Smooth muscle cell (in vitro differentiated cells): ENCODE results near the gene CDY1. TPM values are rescaled to one million over a fixed set of nuclear protein-coding genes. Genes with fewer than 3 reads are reported as not detected.
"Not testable (repeated sequence)": the region's sequence is repeated elsewhere in the genome, so short reads cannot be mapped to it uniquely, and the experiment has no call there.

Experiments used
- DNase-seq: peaks from one replicate; lab custom pipeline; 2025; ENCODE audit not compliant: unreplicated experiment; lab: John Stamatoyannopoulos, UW
- H2AFZ ChIP-seq: fragments of 200-600 bp; sonication (generic); 2 replicates; pipeline ENCODE4 v1.6.0; 2016; ENCODE audit warnings: antibody characterized with exemption, low read depth, mild to moderate bottlenecking
- H3F3A ChIP-seq: fragments of 200-600 bp; sonication (generic); 2 replicates; pipeline ENCODE4 v1.6.0; 2017; ENCODE audit warnings: antibody characterized with exemption, low read depth
- H3K27ac ChIP-seq: fragments of 200-600 bp; sonication (generic); 2 replicates; pipeline ENCODE4 v1.5.1; 2016; ENCODE audit warnings: low read depth, mild to moderate bottlenecking
- H3K27me3 ChIP-seq: fragments of 200-600 bp; sonication (generic); 2 replicates; pipeline ENCODE4 v1.6.1; 2016; ENCODE audit warnings: low read depth, mild to moderate bottlenecking
- H3K36me3 ChIP-seq: fragments of 200-600 bp; sonication (generic); 2 replicates; pipeline ENCODE4 v1.5.1; 2016; ENCODE audit warnings: low read depth
- H3K4me1 ChIP-seq: fragments of 200-600 bp; sonication (generic); 2 replicates; pipeline ENCODE4 v1.5.1; 2016; ENCODE audit warnings: low read depth
- H3K4me2 ChIP-seq: fragments of 200-600 bp; sonication (generic); 2 replicates; pipeline ENCODE4 v1.6.0; 2016; ENCODE audit warnings: mild to moderate bottlenecking
- H3K4me3 ChIP-seq: fragments of 200-600 bp; sonication (generic); 2 replicates; pipeline ENCODE4 v1.5.1; 2016; ENCODE audit warnings: mild to moderate bottlenecking
- H3K79me2 ChIP-seq: fragments of 200-600 bp; sonication (generic); 2 replicates; pipeline ENCODE4 v1.6.0; 2016; ENCODE audit warnings: low read depth, mild to moderate bottlenecking
- H3K9ac ChIP-seq: fragments of 200-600 bp; sonication (generic); 2 replicates; pipeline ENCODE4 v1.6.0; 2016; ENCODE audit warnings: low read depth
- H3K9me3 ChIP-seq: fragments of 200-600 bp; sonication (generic); replicated peaks from 2 replicates; pipeline ENCODE4 v1.5.1; 2016; ENCODE audit warnings: low read depth
- H4K20me1 ChIP-seq: fragments of 200-600 bp; sonication (generic); 2 replicates; pipeline ENCODE4 v1.6.0; 2016; ENCODE audit warnings: low read depth
- WGBS: methylation state at CpG from one replicate; pipeline ENCODE4 v1.1.7; 2016; ENCODE audit warnings: low lambda C conversion rate; 5-methylcytosine and 5-hydroxymethylcytosine counted together
- polyA plus RNA-seq: library from polyadenylated mRNA; unstranded; fragments of >200 nt; fragmentation: Nextera tagmentation; extraction: Ambion mirVana; gene quantifications from 2 replicates; pipeline ENCODE4 v1.2.1, GENCODE V29; 2016
- total RNA-seq: library from RNA; depleted of rRNA; stranded (reverse); fragments of >200 nt; gene quantifications from 2 replicates; pipeline ENCODE4 v1.2.3, GENCODE V29; 2014

Gene CDY1, protein sequence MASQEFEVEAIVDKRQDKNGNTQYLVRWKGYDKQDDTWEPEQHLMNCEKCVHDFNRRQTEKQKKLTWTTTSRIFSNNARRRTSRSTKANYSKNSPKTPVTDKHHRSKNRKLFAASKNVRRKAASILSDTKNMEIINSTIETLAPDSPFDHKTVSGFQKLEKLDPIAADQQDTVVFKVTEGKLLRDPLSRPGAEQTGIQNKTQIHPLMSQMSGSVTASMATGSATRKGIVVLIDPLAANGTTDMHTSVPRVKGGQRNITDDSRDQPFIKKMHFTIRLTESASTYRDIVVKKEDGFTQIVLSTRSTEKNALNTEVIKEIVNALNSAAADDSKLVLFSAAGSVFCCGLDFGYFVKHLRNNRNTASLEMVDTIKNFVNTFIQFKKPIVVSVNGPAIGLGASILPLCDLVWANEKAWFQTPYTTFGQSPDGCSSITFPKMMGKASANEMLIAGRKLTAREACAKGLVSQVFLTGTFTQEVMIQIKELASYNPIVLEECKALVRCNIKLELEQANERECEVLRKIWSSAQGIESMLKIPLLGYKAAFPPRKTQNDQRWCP
- not detected in 2 replicates for total RNA-seq
- not detected in 2 replicates for polyA plus RNA-seq

DNA sequence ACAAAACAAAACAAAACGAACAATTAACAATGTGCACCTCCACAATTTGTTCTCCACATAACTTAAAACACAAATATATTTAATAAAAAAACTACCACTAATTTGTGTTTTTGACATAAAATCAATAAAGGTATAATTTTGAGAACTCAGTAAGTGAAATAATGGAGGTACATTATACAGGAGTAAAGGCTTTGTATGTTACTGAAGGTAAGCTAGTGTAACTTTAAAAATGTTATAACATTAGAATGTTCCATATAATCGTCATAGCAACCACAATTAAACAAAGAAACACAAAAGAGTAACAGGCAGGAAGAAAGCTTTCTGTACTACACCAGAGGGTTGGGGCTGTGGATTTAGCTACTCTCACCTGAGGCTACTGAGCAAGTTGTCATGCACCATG is at the start of gene CDY1:
CDY1 (plus strand) TSS at position 301 of the 400 bp plus-strand sequence. CDS start 326 bp downstream, outside the sequence.
- H4K20me1 ChIP-seq, H3K9ac ChIP-seq, H3K4me2 ChIP-seq, H3F3A ChIP-seq, H3K36me3 ChIP-seq, H3K27ac ChIP-seq, DNase-seq, H3K9me3 ChIP-seq, H2AFZ ChIP-seq, H3K4me1 ChIP-seq, H3K27me3 ChIP-seq, H3K79me2 ChIP-seq, H3K4me3 ChIP-seq: not testable (repeated sequence)
- WGBS: no CpG with 5 or more reads among the region's 2 CpGs

DNA sequence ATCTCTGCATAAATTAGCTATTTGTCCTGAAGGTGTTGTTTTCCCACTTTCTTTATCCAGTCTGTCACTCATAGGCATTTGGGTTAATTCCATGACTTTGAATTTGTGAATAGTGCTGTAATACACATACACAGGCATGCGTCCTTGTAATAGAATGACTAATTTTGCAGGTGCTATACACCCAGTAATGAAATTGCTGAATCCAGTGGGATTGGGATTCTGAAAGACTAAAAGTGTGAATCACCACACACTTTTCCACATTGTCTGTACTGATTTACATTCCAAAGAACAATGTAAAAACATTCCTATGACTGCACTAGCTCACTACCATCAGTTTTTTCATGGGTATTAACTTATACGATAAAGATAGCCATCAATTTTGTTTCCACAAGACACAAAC is 28.6 kb upstream of the CDY1 start:
- not testable (repeated sequence) for H3K27me3 ChIP-seq, H3K9ac ChIP-seq, H3K9me3 ChIP-seq, H3K4me2 ChIP-seq, DNase-seq, H4K20me1 ChIP-seq, H3K4me3 ChIP-seq, H3F3A ChIP-seq, H3K4me1 ChIP-seq, H3K79me2 ChIP-seq, H3K27ac ChIP-seq, H2AFZ ChIP-seq, H3K36me3 ChIP-seq
- no CpG with 5 or more reads among the region's 2 CpGs for WGBS

DNA sequence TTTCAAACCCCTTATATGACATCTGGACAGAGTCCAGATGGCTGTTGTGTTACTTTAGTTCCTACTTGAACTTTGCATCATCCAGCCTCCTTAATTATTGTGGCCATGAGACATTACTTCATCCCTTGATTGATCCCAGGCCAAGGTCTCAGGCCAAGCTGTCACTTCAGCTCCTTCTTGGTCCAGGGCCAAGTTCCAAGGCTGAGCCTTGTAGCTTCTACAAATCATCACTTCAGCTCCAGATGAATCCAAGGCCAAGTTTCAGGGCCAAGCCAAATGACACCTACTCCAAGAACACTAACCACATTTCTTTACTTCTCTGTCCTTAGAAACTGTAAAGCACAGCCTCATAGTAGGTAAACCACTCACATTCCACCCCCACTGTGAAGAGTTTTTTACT is 1.7 kb upstream of the CDY1 start:
- not testable (repeated sequence) for H3K36me3 ChIP-seq, H3K9me3 ChIP-seq, H3K4me3 ChIP-seq, H3K4me2 ChIP-seq, H3K27me3 ChIP-seq, H3K79me2 ChIP-seq, H3K4me1 ChIP-seq, H2AFZ ChIP-seq, H3F3A ChIP-seq, H3K9ac ChIP-seq, DNase-seq, H3K27ac ChIP-seq, H4K20me1 ChIP-seq

DNA sequence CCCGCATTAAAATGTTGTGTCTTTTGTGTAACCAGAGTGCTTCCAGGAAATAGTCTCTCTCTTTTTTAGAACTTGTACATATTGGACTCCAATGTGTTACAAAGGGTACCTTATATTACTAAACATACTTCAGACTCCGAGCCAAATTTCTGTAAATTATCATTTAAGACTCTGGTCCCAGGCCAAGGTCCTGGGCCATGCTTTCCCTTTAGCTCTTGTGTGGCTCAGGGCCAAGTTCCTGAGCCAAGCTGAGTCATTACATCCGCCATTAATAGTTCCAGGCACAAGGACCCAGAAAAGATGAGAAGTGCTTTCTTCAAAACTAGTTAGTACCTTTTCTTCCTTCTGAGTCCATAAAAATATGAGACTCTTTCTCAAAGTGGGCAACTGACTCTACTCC is 4.6 kb downstream of the CDY1 start:
- DNase-seq, H3F3A ChIP-seq, H3K79me2 ChIP-seq, H3K27me3 ChIP-seq, H3K9me3 ChIP-seq, H3K4me3 ChIP-seq, H4K20me1 ChIP-seq, H3K4me2 ChIP-seq, H2AFZ ChIP-seq, H3K4me1 ChIP-seq, H3K36me3 ChIP-seq, H3K27ac ChIP-seq, H3K9ac ChIP-seq: not testable (repeated sequence)
- no CpG with 5 or more reads among the region's 3 CpGs for WGBS

DNA sequence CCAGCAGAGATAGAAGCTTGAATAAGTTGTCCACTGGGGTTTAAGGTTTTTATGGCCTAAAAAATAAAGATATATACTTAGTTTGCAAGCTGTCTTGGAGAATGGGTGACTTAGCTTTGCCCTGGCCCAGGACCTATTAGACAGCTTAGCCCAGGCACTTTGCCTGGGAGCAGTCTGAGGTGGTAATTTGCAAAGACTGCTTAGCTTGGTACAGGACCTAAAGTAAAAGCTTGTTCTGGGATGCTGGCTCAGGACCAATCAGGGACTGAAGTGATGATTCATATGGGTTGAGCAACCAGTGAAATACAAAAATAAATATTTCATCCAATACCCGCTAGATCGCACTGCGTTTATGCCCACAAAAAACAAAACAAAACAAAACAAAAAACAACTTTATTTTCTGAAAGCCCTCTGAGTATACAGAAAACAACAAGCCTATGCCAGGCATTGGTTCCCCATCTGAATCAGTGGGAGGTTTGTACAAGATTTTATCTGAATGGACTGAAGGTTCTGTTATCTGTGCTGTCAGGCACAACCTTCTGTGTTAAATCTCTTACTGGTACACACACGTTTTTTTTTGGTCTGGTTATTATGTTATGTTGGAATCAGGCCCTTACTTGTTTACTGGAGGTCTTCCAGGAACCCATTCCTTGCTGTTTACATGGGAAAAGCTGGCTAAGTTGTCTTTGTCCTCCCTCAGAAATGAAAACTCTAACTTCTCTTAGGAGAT is 8.6 kb downstream of the CDY1 start:
- not testable (repeated sequence) for H3K79me2 ChIP-seq, H3K4me1 ChIP-seq, H4K20me1 ChIP-seq, H2AFZ ChIP-seq, H3F3A ChIP-seq, DNase-seq, H3K27me3 ChIP-seq, H3K27ac ChIP-seq, H3K9ac ChIP-seq, H3K9me3 ChIP-seq, H3K36me3 ChIP-seq, H3K4me3 ChIP-seq, H3K4me2 ChIP-seq
- WGBS: no CpG with 5 or more reads among the region's 4 CpGs

DNA sequence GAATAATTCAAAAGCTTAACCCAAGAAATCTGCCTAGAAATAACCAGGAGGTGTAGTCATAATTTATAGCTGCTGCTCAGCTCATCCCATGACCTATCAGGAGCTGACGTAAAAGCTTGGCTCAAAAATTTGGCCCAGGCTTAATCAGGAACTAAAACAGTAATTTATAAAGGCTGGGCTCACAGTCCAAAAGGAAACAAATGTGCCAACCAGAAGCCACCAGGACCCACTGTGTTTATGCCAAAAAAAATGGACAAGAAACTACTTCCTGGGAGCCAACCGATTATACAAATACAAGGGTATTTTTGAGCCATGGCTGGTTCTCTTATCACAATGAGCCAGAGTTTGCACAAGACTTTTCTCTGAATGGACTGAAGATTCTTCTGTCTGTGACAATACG is 17.9 kb downstream of the CDY1 start:
- not testable (repeated sequence) for H3K4me2 ChIP-seq, H3K9me3 ChIP-seq, H3K9ac ChIP-seq, H3K27ac ChIP-seq, H3K36me3 ChIP-seq, H3K79me2 ChIP-seq, H2AFZ ChIP-seq, H4K20me1 ChIP-seq, H3K4me3 ChIP-seq, DNase-seq, H3K27me3 ChIP-seq, H3F3A ChIP-seq, H3K4me1 ChIP-seq
- WGBS: no CpG with 5 or more reads among the region's 3 CpGs

DNA sequence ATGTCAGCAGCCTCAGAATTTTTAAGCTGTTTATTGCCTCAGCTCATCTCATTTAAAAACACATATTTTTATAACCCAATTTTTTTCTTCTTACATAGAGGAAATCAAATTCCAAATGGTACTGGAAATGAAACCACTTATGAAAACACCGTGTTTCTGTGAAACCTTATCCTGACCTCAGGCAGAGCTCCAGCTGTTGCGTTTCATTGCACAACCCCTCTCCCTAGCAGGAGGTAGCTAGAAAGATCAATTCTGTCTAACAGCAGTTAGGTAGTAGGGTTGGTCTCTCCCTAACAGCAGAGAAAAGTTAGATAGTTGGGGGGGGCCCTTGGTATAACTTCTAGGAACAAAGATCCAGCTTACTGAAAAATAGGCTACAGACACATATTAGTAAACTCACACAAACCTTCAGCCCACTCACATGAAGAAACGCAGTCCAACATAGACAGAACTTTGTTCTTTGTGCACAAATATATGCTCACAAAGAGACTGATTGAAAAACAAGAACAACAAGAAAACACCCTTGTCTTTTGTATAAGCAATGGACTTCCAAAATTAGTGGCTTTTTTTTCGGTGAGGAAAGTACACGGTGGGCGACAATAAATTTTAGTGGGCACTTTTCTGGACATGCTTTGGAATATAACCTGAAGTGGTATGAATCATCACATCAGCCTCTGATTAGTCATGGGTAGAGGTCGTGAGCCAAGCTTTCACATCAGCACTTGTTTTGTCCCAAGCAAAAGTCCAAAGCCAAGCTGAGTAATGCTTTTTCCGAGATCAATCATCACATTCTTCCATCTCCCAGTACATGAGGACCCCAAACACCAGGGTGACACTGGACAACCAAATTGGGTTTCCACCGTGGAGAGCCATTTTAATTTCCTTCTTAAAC is 21.4 kb downstream of the CDY1 start:
- not testable (repeated sequence) for H3K9ac ChIP-seq, H3F3A ChIP-seq, H3K27ac ChIP-seq, H2AFZ ChIP-seq, H3K4me1 ChIP-seq, H3K36me3 ChIP-seq, H3K4me2 ChIP-seq, H3K9me3 ChIP-seq, H3K79me2 ChIP-seq, H3K4me3 ChIP-seq, H3K27me3 ChIP-seq, DNase-seq, H4K20me1 ChIP-seq
- WGBS: no CpG with 5 or more reads among the region's 9 CpGs
